Fibroblast of mammary gland (primary cell): ENCODE results near the gene MTUS2.

ENCODE experiments used
- DNase-seq: peaks from one replicate; pipeline ENCODE4 v3.0.0-alpha.2; 2010; ENCODE audit warnings: low read depth
- H3K4me3 ChIP-seq: 2 replicates; pipeline ENCODE4 v1.5.1; 2011; ENCODE audit warnings: low read depth, mild to moderate bottlenecking, low read length, moderate library complexity; ENCODE audit not compliant: control insufficient read depth
- TF ChIP-seq, protein P1 (sequence below): conservative IDR thresholded peaks from 2 replicates; pipeline ENCODE4 v1.5.1; 2011; ENCODE audit warnings: low read depth, low read length, inconsistent platforms; ENCODE audit not compliant: control insufficient read depth, insufficient read depth

The MTUS2 gene

DNA sequence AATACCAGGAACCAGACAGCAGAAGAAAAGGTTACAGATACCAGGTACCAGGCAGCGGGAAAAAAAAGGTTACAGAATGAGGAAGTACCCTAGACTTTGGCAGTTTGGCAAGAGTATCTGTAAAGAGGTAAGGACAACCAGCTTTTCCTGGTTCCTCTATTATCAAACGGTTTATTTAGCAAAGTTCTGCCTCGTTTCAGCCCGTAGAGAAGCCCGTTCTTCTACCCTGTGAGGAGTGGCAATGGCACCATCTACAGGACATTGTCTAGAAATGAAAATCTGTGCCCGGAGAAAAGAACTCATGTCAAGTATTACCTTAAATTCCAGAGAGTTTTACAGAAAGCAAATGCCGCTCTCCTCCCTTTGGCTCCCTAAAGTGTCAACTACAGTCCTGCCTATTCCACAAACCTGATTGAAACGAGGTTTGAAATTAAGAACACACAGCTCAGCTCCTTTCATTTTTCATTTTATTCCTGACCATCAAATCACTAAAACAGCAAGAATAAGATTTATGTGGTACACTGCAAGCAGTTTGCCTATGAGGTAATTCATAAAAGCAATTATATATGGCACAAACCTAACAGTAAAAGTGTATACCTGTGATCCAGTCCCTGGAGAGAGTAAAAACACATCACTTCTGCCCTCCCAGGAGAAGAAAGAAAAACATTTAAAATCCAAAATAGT is 549.1 kb downstream of the MTUS2 start:
- H3K4me3 ChIP-seq, result no peak overlapping the region
- TF ChIP-seq, protein P1, sequence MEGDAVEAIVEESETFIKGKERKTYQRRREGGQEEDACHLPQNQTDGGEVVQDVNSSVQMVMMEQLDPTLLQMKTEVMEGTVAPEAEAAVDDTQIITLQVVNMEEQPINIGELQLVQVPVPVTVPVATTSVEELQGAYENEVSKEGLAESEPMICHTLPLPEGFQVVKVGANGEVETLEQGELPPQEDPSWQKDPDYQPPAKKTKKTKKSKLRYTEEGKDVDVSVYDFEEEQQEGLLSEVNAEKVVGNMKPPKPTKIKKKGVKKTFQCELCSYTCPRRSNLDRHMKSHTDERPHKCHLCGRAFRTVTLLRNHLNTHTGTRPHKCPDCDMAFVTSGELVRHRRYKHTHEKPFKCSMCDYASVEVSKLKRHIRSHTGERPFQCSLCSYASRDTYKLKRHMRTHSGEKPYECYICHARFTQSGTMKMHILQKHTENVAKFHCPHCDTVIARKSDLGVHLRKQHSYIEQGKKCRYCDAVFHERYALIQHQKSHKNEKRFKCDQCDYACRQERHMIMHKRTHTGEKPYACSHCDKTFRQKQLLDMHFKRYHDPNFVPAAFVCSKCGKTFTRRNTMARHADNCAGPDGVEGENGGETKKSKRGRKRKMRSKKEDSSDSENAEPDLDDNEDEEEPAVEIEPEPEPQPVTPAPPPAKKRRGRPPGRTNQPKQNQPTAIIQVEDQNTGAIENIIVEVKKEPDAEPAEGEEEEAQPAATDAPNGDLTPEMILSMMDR, result peak; percentile 64
- peak; percentile 50 for DNase-seq

DNA sequence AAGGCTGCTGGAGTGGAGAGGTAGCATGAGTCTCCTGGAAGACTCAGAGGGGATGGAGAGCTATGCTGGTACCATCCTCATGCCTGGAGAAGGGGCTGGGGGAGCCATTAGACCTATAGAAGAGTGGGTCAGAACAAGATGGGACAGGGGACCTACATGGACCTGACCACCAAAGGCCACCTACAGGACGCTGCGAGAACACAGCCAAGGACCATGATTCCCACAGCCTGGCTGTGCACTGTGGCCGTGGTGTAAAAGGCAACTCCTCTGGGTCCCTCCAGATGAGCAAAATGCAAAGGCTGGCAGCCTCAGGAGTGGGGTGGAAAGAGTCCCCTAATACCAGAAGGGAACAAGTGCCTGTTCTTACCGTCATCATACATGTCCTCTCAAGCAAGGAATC is 559.1 kb downstream of the MTUS2 start:
- H3K4me3 ChIP-seq, result no peak overlapping the region
- no peak for DNase-seq
- TF ChIP-seq, protein P1, result no peak

DNA sequence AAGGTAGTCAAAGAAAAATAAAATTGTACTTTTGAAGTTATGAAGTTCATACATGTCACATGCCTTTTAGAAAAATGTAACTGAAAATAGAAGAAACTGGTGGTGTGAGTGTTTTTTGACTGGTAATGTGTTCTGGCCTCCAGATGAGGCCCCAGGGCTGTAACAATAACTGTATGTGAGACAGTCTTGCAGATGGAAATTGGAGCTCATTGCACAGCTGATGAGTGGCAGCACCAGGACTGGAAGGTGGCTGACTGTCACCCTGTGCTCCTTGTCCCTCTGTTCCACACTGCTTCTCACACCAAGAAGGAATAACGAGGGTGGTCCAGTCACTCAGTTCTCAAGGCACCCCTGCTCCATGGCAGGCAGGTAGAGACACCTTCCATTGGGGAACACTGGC is 559.7 kb downstream of the MTUS2 start:
- H3K4me3 ChIP-seq, result no peak overlapping the region
- TF ChIP-seq, protein P1, result no peak
- DNase-seq, result no peak

DNA sequence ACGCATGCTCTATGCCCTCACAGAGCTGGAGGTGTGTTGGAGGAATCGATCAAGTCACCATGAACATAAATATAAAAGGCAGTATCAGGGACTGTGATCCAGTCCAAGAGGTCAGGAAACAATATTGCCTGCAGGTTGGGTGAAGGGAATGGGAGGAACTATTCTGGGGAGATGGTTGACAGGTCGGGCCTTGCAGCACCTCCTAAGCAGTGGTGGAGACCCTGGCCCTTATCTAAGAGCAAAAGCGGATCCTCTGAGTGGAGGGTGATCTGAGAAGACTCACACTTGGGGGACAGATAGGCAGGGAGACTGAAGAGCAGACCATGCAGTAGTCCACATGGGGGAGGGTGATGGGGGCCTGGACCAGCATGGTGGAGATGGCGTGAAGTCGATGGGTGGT is 561.9 kb downstream of the MTUS2 start:
- TF ChIP-seq, protein P1, result no peak
- no peak overlapping the region for H3K4me3 ChIP-seq
- DNase-seq, result no peak

DNA sequence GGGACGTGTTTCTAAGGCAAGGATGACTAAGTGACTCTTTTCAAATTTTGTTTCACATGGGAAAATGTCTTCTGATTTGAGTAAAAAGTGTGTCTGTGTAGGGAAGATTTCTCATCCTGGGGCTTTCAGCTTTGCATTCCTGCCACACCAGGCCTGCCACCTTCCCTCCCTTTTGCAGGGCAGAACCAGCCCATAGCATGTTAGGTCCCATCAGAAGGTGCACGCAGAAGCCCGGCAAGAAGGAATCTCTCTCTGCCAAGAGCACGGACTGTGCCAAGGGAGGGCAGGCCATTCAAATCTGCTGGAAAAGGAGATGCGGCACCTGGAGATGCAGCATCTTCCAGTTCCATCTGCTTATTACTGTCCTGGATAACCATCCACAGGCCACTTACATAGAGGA is 563.3 kb downstream of the MTUS2 start:
- no peak overlapping the region for H3K4me3 ChIP-seq
- no peak for DNase-seq
- TF ChIP-seq, protein P1, result no peak

DNA sequence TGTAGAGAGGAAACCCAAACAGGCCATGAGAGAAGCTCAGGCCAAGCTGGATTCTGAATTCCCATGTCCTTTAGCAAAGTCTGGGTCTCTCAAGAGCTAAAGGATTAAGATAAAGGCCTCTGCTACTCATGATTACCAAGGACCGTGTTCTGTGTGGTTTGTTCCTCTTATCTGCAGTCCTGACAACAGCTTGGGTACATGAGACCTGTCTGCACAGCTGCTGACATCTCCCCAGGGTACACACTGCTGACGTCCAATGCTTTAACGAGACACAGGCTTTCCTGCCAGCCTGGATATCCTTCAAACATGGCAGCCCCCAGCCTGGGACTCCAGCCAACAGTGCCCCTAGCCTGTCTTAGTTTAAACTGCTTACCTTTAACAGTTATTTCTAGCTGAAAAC is 564.3 kb downstream of the MTUS2 start:
- DNase-seq, result no peak
- TF ChIP-seq, protein P1, result no peak
- no peak overlapping the region for H3K4me3 ChIP-seq

DNA sequence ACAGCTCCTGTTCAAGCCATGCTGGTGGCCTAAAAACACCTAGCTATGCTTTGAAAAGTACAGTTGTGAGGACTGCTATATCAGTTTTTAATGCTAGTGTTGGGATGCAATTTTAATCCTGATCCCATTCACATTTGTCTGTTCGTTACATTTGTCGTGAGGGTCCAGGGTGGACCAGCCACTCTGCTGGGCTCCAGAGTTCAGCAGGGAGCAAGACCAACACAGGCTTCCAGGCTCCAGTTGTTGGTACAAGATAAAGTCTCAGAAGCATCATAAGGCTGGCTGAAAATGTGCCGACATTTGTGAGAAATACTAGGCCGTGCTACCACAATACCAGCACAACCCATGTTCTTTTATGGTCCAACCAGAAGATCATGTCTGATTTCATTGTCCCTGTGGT is 564.7 kb downstream of the MTUS2 start:
- TF ChIP-seq, protein P1, result no peak
- no peak for DNase-seq
- H3K4me3 ChIP-seq, result no peak overlapping the region
